ENCODE results near the gene PLEKHD1.

GRCh38 chr14:69543341-69544115, 59.0 kb downstream of the PLEKHD1 start:
- TF ChIP-seq CTCF (IDR thresholded peaks at IDR 0.05) (no peak), POLR2A (IDR thresholded peaks at IDR 0.05) (no peak)

Data from right lobe of liver (tissue), 4 donors.